ENCODE results near the gene FGL2.

DNA sequence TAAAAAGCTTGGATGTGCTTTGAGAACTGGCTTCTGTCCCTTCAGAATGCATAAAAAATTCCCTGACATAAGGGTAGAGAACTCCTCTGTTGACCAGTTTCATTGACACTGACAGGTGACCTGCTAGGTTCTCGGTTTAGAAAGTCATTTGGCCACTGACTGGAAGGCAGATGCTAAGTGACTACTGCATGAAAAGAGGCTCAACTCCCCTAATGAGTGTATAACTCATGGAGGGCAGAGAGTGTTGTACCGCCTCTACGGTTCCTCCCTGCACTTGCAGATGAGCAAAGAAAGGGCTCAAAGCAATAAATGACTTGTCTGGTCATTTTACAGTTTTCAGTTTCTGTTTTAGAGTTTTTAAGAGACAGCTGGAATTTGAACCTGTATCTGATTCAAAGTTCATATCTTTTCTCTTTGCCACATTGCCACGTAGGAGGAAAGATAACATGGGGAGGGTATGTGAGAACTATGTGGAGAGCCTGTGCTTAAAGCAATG is 2.9 kb upstream of the FGL2 start:
- TF ChIP-seq, protein P1, sequence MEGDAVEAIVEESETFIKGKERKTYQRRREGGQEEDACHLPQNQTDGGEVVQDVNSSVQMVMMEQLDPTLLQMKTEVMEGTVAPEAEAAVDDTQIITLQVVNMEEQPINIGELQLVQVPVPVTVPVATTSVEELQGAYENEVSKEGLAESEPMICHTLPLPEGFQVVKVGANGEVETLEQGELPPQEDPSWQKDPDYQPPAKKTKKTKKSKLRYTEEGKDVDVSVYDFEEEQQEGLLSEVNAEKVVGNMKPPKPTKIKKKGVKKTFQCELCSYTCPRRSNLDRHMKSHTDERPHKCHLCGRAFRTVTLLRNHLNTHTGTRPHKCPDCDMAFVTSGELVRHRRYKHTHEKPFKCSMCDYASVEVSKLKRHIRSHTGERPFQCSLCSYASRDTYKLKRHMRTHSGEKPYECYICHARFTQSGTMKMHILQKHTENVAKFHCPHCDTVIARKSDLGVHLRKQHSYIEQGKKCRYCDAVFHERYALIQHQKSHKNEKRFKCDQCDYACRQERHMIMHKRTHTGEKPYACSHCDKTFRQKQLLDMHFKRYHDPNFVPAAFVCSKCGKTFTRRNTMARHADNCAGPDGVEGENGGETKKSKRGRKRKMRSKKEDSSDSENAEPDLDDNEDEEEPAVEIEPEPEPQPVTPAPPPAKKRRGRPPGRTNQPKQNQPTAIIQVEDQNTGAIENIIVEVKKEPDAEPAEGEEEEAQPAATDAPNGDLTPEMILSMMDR (IDR thresholded peaks at IDR 0.05) = no peak
- no peak for TF ChIP-seq POLR2A (IDR thresholded peaks at IDR 0.05)

All from testis (tissue), 2 donors.